CD8-positive, alpha-beta memory T cell (primary cell): Measurements from ENCODE around the gene STARD3NL. TPM values are rescaled to one million over a fixed set of nuclear protein-coding genes. Genes with fewer than 3 reads are reported as not detected.

Experiments used
- CTCF ChIA-PET: fragments of 350-600 bp; sonication (Branson Sonifier 250); formaldehyde crosslinking; loops from one replicate; lab custom pipeline; 2021; ENCODE audit warnings: antibody characterized with exemption; lab: Charles Lee
- POLR2A ChIA-PET: fragments of 350-600 bp; sonication (Branson Sonifier 250); formaldehyde crosslinking; loops from one replicate; lab custom pipeline; 2021; ENCODE audit warnings: antibody characterized with exemption; lab: Charles Lee
- DNase-seq, 5 donors: peaks; one replicate each; pipeline versions ENCODE4 v3.0.0 to v3.0.0-alpha.2; 2020 to 2022; ENCODE audit warnings: mixed read lengths in 1 of 5
- H3K27ac ChIP-seq: one replicate; pipeline ENCODE4 v1.7.0; 2013; ENCODE audit warnings: low read depth, mild to moderate bottlenecking, low read length, moderate library complexity
- H3K27me3 ChIP-seq: 2 replicates; pipeline ENCODE4 v1.7.0; 2013; ENCODE audit warnings: low read length, mild to moderate bottlenecking; ENCODE audit not compliant: insufficient read depth, poor library complexity, severe bottlenecking
- H3K36me3 ChIP-seq: 2 replicates; pipeline ENCODE4 v1.7.0; 2013; ENCODE audit warnings: mild to moderate bottlenecking, low read length, moderate library complexity; ENCODE audit not compliant: insufficient read depth
- H3K4me1 ChIP-seq: 2 replicates; pipeline ENCODE4 v1.7.0; 2013; ENCODE audit warnings: mild to moderate bottlenecking, low read length, moderate library complexity; ENCODE audit not compliant: insufficient read depth
- H3K4me3 ChIP-seq: 2 replicates; pipeline ENCODE4 v1.7.0; 2013; ENCODE audit warnings: mild to moderate bottlenecking, low read length
- H3K9me3 ChIP-seq: 2 replicates; pipeline ENCODE4 v1.7.0; 2013; ENCODE audit warnings: mild to moderate bottlenecking, low read length
- H3K27ac Mint-ChIP-seq, 8 donors: one replicate each; pipeline ENCODE4 v1.8.0; 2020 to 2021; ENCODE audit warnings: mixed read lengths in 8 of 8, mild to moderate bottlenecking in 6 of 8, inconsistent platforms in 3 of 8, moderate library complexity in 3 of 8
- H3K27me3 Mint-ChIP-seq, 2 donors: one replicate each; pipeline ENCODE4 v1.8.0; 2020 to 2021; ENCODE audit warnings: mixed read lengths in 2 of 2, mild to moderate bottlenecking in 1 of 2, moderate library complexity in 1 of 2
- H3K36me3 Mint-ChIP-seq, 3 donors: one replicate each; pipeline ENCODE4 v1.8.0; 2020 to 2021; ENCODE audit warnings: mixed read lengths in 3 of 3, inconsistent platforms in 1 of 3, mild to moderate bottlenecking in 1 of 3
- H3K4me1 Mint-ChIP-seq, 3 donors: one replicate each; pipeline ENCODE4 v1.8.0; 2020 to 2021; ENCODE audit warnings: mixed read lengths in 3 of 3, inconsistent platforms in 1 of 3, mild to moderate bottlenecking in 1 of 3
- H3K4me3 Mint-ChIP-seq, 7 donors: one replicate each; pipeline ENCODE4 v1.8.0; 2020 to 2021; ENCODE audit warnings: mixed read lengths in 7 of 7, mild to moderate bottlenecking in 6 of 7, moderate library complexity in 4 of 7, inconsistent platforms in 2 of 7
- H3K9me3 Mint-ChIP-seq, 5 donors: one replicate each; pipeline ENCODE4 v1.8.0; 2020 to 2022; ENCODE audit warnings: mixed read lengths in 5 of 5, mild to moderate bottlenecking in 3 of 5, moderate library complexity in 2 of 5, inconsistent platforms in 1 of 5
- polyA plus RNA-seq: library from polyadenylated mRNA; unstranded; fragments of 300-500 nt; fragmentation: Illumina TruSeq; gene quantifications from one replicate; pipeline ENCODE4 v1.2.3, GENCODE V29; 2021
- total RNA-seq, 2 experiments: library from RNA; stranded (reverse); gene quantifications; one replicate each; pipeline ENCODE4 v1.2.3, GENCODE V29; 2021

STARD3NL gene, protein sequence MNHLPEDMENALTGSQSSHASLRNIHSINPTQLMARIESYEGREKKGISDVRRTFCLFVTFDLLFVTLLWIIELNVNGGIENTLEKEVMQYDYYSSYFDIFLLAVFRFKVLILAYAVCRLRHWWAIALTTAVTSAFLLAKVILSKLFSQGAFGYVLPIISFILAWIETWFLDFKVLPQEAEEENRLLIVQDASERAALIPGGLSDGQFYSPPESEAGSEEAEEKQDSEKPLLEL
- total RNA-seq = 10 to 100 TPM; 41.5 to 43.8 TPM
- polyA plus RNA-seq = 54.2 TPM

GRCh38 chr7:38178004-38178694, at the start of gene STARD3NL:
STARD3NL (plus strand) TSS chr7:38178245; CDS start chr7:38207505, 29,260 bp downstream.
- Histone ChIP-seq H3K36me3 (no peaks in the 10 kb centered on the region), H3K27me3 (no peaks in the 10 kb centered on the region), H3K27ac (peak within 1 kb of the TSS; percentile 80), H3K4me3 (peak within 1 kb of the TSS; percentile 95), H3K9me3 (no peaks in the 10 kb centered on the region), H3K4me1 (peaks cover 29% of the 10 kb centered on the region)
- peaks cover 6 to 10% of the 10 kb centered on the region in 2 donors for H3K27me3 Mint-ChIP-seq
- peaks cover 0 to 10% (median 5%) of the 10 kb centered on the region in 3 donors for H3K36me3 Mint-ChIP-seq
- H3K4me1 Mint-ChIP-seq = peaks cover 41 to 51% (median 47%) of the 10 kb centered on the region in 3 donors
- peak within 1 kb of the TSS; percentile 96 to 100 (median 98) for H3K4me3 Mint-ChIP-seq
- POLR2A ChIA-PET = interaction anchor here (0.6 to 1.0 kb wide), 3 partner anchors 9 to 38 kb away, joined by 3 to 5 read pairs (median 4); no protein-coding TSS in a partner anchor
- DNase-seq = peak; percentile 82 to 95 (median 91)
- H3K9me3 Mint-ChIP-seq = no peaks in the 10 kb centered on the region
- peak within 1 kb of the TSS; percentile 95 to 99 (median 96) for H3K27ac Mint-ChIP-seq
- CTCF ChIA-PET = interaction anchor here (0.8 to 1.8 kb wide), 8 partner anchors 38 to 196 kb away, joined by 3 to 13 read pairs (median 4); no protein-coding TSS in a partner anchor

GRCh38 chr7:38129162-38129561, 48.9 kb upstream of the STARD3NL start:
- no peaks in the 10 kb centered on the region for H3K4me1 Mint-ChIP-seq
- POLR2A ChIA-PET = no interaction called here
- Histone ChIP-seq H3K4me3 (no peak overlapping the region), H3K36me3 (no peaks in the 10 kb centered on the region), H3K27ac (no peak overlapping the region), H3K9me3 (no peaks in the 10 kb centered on the region), H3K27me3 (peaks cover 2% of the 10 kb centered on the region), H3K4me1 (no peaks in the 10 kb centered on the region)
- H3K9me3 Mint-ChIP-seq = peaks cover 0 to 4% (median 0%) of the 10 kb centered on the region in 5 donors
- H3K36me3 Mint-ChIP-seq = peaks cover 0 to 2% (median 0%) of the 10 kb centered on the region in 3 donors
- peaks cover 16 to 60% of the 10 kb centered on the region in 2 donors for H3K27me3 Mint-ChIP-seq
- DNase-seq = no peak
- no peak overlapping the region for H3K4me3 Mint-ChIP-seq
- H3K27ac Mint-ChIP-seq = no peak overlapping the region
- CTCF ChIA-PET = interaction anchor here (0.7 kb wide), 1 partner anchor 20 kb away, joined by 3 read pairs; no protein-coding TSS in a partner anchor

GRCh38 chr7:38129579-38129978, 48.5 kb upstream of the STARD3NL start:
- Histone ChIP-seq H3K27ac (no peak overlapping the region), H3K9me3 (no peaks in the 10 kb centered on the region), H3K36me3 (no peaks in the 10 kb centered on the region), H3K4me3 (no peak overlapping the region), H3K27me3 (peaks cover 2% of the 10 kb centered on the region), H3K4me1 (no peaks in the 10 kb centered on the region)
- POLR2A ChIA-PET = no interaction called here
- DNase-seq = no peak
- Mint-ChIP-seq H3K4me1 (no peaks in the 10 kb centered on the region), H3K36me3 (peaks cover 0 to 2% (median 0%) of the 10 kb centered on the region in 3 donors), H3K27me3 (peaks cover 16 to 64% of the 10 kb centered on the region in 2 donors), H3K4me3 (no peak overlapping the region), H3K9me3 (peaks cover 0 to 4% (median 0%) of the 10 kb centered on the region in 5 donors), H3K27ac (no peak overlapping the region)
- CTCF ChIA-PET = interaction anchor here (0.7 kb wide), 1 partner anchor 20 kb away, joined by 3 read pairs; no protein-coding TSS in a partner anchor

DNA sequence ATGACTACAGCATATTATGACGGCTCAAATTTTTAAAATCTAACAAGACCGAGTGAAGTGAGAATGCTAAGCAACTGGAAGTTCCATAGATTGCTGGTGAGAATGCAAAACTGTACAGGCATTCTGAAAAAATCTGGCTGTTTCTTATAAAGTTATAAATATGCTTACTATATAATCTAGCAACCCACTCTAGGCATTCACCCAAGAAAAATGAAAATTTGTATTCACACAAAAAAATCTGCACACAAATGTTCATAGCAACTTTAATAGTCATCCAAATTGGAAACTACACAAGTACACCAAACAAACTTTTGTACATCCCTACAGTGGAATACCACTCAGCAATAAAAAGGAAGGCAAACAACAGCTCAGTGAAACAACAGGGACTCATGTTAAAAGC, 39.9 kb upstream of the STARD3NL start:
- no peaks in the 10 kb centered on the region for H3K4me1 ChIP-seq
- peaks cover 9% of the 10 kb centered on the region for H3K27me3 ChIP-seq
- H3K36me3 ChIP-seq = no peaks in the 10 kb centered on the region
- DNase-seq = no peak
- H3K27ac Mint-ChIP-seq = no peak overlapping the region
- no peaks in the 10 kb centered on the region for H3K4me1 Mint-ChIP-seq
- no peaks in the 10 kb centered on the region for H3K9me3 ChIP-seq
- no peak overlapping the region for H3K4me3 Mint-ChIP-seq
- peaks cover 8 to 22% of the 10 kb centered on the region in 2 donors for H3K27me3 Mint-ChIP-seq
- H3K4me3 ChIP-seq = no peak overlapping the region
- ChIA-PET CTCF (no interaction called here), POLR2A (no interaction called here)
- H3K9me3 Mint-ChIP-seq = no peaks in the 10 kb centered on the region
- H3K36me3 Mint-ChIP-seq = no peaks in the 10 kb centered on the region
- H3K27ac ChIP-seq = no peak overlapping the region

- ChIA-PET CTCF (interaction anchor here (1.1 kb wide), 1 partner anchor 240 kb away, joined by 3 read pairs; no protein-coding TSS in a partner anchor), POLR2A (no interaction called here)
- no peaks in the 10 kb centered on the region for H3K4me1 ChIP-seq
- H3K27ac Mint-ChIP-seq = no peak overlapping the region
- DNase-seq = no peak
- no peak overlapping the region for H3K4me3 Mint-ChIP-seq
- no peak overlapping the region for H3K27ac ChIP-seq
- H3K36me3 Mint-ChIP-seq = no peaks in the 10 kb centered on the region
- no peaks in the 10 kb centered on the region for H3K36me3 ChIP-seq
- no peak overlapping the region for H3K4me3 ChIP-seq
- H3K9me3 Mint-ChIP-seq = no peaks in the 10 kb centered on the region
- peaks cover 3% of the 10 kb centered on the region for H3K27me3 ChIP-seq
- no peaks in the 10 kb centered on the region for H3K9me3 ChIP-seq
- no peaks in the 10 kb centered on the region for H3K4me1 Mint-ChIP-seq
- H3K27me3 Mint-ChIP-seq = peaks cover 6% of the 10 kb centered on the region in 2 donors
These were observed 36.9 kb upstream of the STARD3NL start for GRCh38 chr7:38141187-38141586.

GRCh38 chr7:38142736-38143135, 35.3 kb upstream of the STARD3NL start:
- H3K4me3 ChIP-seq = no peak overlapping the region
- POLR2A ChIA-PET = no interaction called here
- H3K36me3 Mint-ChIP-seq = no peaks in the 10 kb centered on the region
- no peak overlapping the region for H3K27ac Mint-ChIP-seq
- H3K27ac ChIP-seq = no peak overlapping the region
- H3K4me1 Mint-ChIP-seq = no peaks in the 10 kb centered on the region
- H3K4me1 ChIP-seq = no peaks in the 10 kb centered on the region
- H3K27me3 Mint-ChIP-seq = peaks cover 6% of the 10 kb centered on the region in 2 donors
- peaks cover 3% of the 10 kb centered on the region for H3K27me3 ChIP-seq
- H3K9me3 ChIP-seq = no peaks in the 10 kb centered on the region
- no peaks in the 10 kb centered on the region for H3K36me3 ChIP-seq
- H3K4me3 Mint-ChIP-seq = no peak overlapping the region
- CTCF ChIA-PET = interaction anchor here (0.7 kb wide), 1 partner anchor 493 kb away, joined by 4 read pairs; no protein-coding TSS in a partner anchor
- DNase-seq = no peak
- no peaks in the 10 kb centered on the region for H3K9me3 Mint-ChIP-seq

DNA sequence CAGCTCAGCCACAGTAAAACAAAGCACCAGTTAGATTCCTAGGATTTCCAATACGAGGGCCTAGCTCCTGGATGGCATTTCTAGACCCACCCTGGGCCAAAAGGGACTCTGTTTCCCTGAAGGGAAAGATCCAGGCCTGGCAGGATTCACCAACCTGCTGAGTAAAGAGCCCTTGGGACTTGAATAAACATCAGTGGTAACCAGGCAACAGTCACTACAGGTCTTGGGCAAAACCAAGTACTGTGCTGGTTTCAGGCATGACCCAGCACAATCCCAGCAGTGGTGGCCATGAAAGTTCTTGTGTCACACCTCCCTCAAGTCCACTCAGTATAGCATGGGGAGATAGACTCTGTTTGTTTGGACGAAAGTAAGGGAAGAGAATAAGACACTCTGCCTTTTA, 31.0 kb upstream of the STARD3NL start:
- Histone ChIP-seq H3K27ac (no peak overlapping the region), H3K4me3 (no peak overlapping the region), H3K9me3 (no peaks in the 10 kb centered on the region), H3K27me3 (no peaks in the 10 kb centered on the region), H3K4me1 (no peaks in the 10 kb centered on the region), H3K36me3 (no peaks in the 10 kb centered on the region)
- no peaks in the 10 kb centered on the region for H3K9me3 Mint-ChIP-seq
- no peaks in the 10 kb centered on the region for H3K36me3 Mint-ChIP-seq
- peak overlapping the region in 1 of 8 donors; percentile 17 for H3K27ac Mint-ChIP-seq
- CTCF ChIA-PET = no interaction called here
- H3K4me3 Mint-ChIP-seq = no peak overlapping the region
- peaks cover 5 to 11% of the 10 kb centered on the region in 2 donors for H3K27me3 Mint-ChIP-seq
- POLR2A ChIA-PET = no interaction called here
- no peaks in the 10 kb centered on the region for H3K4me1 Mint-ChIP-seq
- no peak for DNase-seq

GRCh38 chr7:38151556-38151955, 26.5 kb upstream of the STARD3NL start:
- ChIA-PET CTCF (no interaction called here), POLR2A (no interaction called here)
- no peak for DNase-seq
- peaks cover 11 to 29% of the 10 kb centered on the region in 2 donors for H3K27me3 Mint-ChIP-seq
- Histone ChIP-seq H3K36me3 (no peaks in the 10 kb centered on the region), H3K27ac (no peak overlapping the region), H3K27me3 (no peaks in the 10 kb centered on the region), H3K9me3 (no peaks in the 10 kb centered on the region), H3K4me1 (no peaks in the 10 kb centered on the region), H3K4me3 (no peak overlapping the region)
- H3K9me3 Mint-ChIP-seq = peaks cover 0 to 4% (median 3%) of the 10 kb centered on the region in 5 donors
- no peak overlapping the region for H3K4me3 Mint-ChIP-seq
- H3K27ac Mint-ChIP-seq = no peak overlapping the region
- H3K4me1 Mint-ChIP-seq = no peaks in the 10 kb centered on the region
- H3K36me3 Mint-ChIP-seq = no peaks in the 10 kb centered on the region
